Neural crest cell (in vitro differentiated cells): ENCODE data around the gene NSL1. TPM values are rescaled to one million over a fixed set of nuclear protein-coding genes. Genes with fewer than 3 reads are reported as not detected.
"Not testable (repeated sequence)": the region's sequence is repeated elsewhere in the genome, so short reads cannot be mapped to it uniquely, and the experiment has no call there.

ENCODE experiments used
- DNase-seq: peaks from one replicate; pipeline ENCODE4 v3.0.0; 2021; ENCODE audit warnings: low read depth, mixed read lengths, low spot score
- H3K27ac Mint-ChIP-seq: one replicate; pipeline ENCODE4 v1.8.0; 2021; ENCODE audit warnings: mild to moderate bottlenecking, mixed read lengths; ENCODE audit not compliant: unreplicated experiment
- H3K27me3 Mint-ChIP-seq: 2 replicates; pipeline ENCODE4 v1.8.0; 2021; ENCODE audit warnings: low read depth, mild to moderate bottlenecking, mixed read lengths
- H3K36me3 Mint-ChIP-seq: 2 replicates; pipeline ENCODE4 v1.8.0; 2021; ENCODE audit warnings: low read depth, mild to moderate bottlenecking, mixed read lengths
- H3K4me1 Mint-ChIP-seq: 2 replicates; pipeline ENCODE4 v1.8.0; 2021; ENCODE audit warnings: mixed read lengths
- H3K4me3 Mint-ChIP-seq: one replicate; pipeline ENCODE4 v1.8.0; 2021; ENCODE audit warnings: mild to moderate bottlenecking, mixed read lengths
- H3K9me3 Mint-ChIP-seq: 2 replicates; pipeline ENCODE4 v1.8.0; 2021; ENCODE audit warnings: mixed read lengths
- CTCF ChIP-seq: fragments of 200-600 bp; sonication (generic); conservative IDR thresholded peaks from 2 replicates; pipeline ENCODE4 v1.5.0; 2021; ENCODE audit warnings: antibody characterized with exemption, mild to moderate bottlenecking
- total RNA-seq: library from RNA; stranded (reverse); gene quantifications from 2 replicates; pipeline ENCODE4 v1.2.1, GENCODE V29; 2021

The NSL1 gene
- total RNA-seq, 1 donor from 2014 or later = 63.0 TPM

DNA sequence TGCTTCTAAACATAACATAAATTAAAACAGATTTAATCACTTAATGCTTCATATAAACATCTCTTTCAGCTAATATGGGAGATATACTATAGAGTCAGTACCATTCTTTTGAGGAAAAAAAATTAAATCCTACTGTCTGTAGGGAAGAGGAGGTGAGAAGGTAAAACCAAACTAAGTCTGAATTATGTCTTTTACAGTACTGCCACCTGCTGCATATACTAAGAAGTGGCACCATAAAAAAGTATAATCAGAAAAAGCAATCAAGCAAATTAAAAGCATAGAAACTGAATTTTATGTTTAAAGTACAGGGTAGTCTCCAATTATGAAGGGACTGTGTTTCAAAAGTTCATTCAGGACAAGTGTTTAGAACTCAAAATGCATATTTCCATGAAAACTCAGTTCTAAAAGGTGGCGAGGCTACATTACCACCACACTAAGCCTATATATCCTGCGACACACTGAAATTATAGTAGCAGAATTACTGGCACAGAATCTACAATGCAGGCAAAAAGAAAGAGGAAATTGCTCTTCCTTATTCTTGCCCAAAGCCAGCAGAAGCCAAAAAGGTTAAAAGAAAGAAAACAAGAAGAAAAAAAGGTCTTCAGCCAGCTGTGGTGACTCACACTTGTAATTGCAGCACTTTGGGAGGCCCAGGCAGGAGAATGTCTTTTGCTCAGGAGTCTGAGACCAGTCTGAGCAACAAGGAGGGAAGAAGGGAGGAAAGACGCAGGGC is 9.0 kb downstream of the NSL1 start:
- no peaks in the 10 kb centered on the region for H3K4me1 Mint-ChIP-seq
- H3K27me3 Mint-ChIP-seq = no peaks in the 10 kb centered on the region
- H3K36me3 Mint-ChIP-seq = peaks cover 25% of the 10 kb centered on the region
- peak overlapping the region; percentile 52 for H3K4me3 Mint-ChIP-seq
- peaks cover 3% of the 10 kb centered on the region for H3K9me3 Mint-ChIP-seq
- H3K27ac Mint-ChIP-seq = no peak overlapping the region
- no peak for DNase-seq
- TF ChIP-seq CTCF = peak; percentile 75

DNA sequence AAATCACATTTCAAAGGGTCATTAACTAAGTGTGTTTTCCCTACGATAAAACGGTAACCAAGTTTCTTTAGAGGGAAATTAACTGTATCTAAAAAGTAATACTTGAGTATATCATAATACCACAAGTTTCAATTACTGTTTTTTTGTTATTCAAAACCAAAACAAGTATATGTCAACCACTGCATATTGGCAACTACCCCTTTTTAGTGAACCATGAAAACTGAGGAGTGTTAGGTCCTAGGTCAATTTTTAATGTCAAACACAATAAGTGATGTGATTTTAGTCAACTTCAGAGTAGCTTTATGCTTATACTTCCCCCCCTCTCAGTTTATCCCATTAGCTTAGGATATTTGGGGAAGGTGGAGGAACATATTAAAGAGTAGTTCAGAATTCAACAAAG is 10.4 kb downstream of the NSL1 start:
- Mint-ChIP-seq H3K27ac (no peak overlapping the region), H3K9me3 (peaks cover 3% of the 10 kb centered on the region), H3K4me1 (no peaks in the 10 kb centered on the region), H3K27me3 (no peaks in the 10 kb centered on the region), H3K4me3 (no peak overlapping the region), H3K36me3 (peaks cover 31% of the 10 kb centered on the region)
- TF ChIP-seq CTCF = no peak
- no peak for DNase-seq

GRCh38 chr1:212780759-212781158 is 10.8 kb downstream of the NSL1 start:
- H3K27me3 Mint-ChIP-seq = no peaks in the 10 kb centered on the region
- no peak for TF ChIP-seq CTCF
- no peak overlapping the region for H3K4me3 Mint-ChIP-seq
- peaks cover 31% of the 10 kb centered on the region for H3K36me3 Mint-ChIP-seq
- no peak overlapping the region for H3K27ac Mint-ChIP-seq
- no peak for DNase-seq
- no peaks in the 10 kb centered on the region for H3K4me1 Mint-ChIP-seq
- H3K9me3 Mint-ChIP-seq = peaks cover 3% of the 10 kb centered on the region

GRCh38 chr1:212779086-212779485 is 12.5 kb downstream of the NSL1 start:
- not testable (repeated sequence) for H3K4me1 Mint-ChIP-seq, H3K4me3 Mint-ChIP-seq, H3K9me3 Mint-ChIP-seq, H3K27ac Mint-ChIP-seq, DNase-seq, H3K27me3 Mint-ChIP-seq
- H3K36me3 Mint-ChIP-seq = peaks cover 43% of the 10 kb centered on the region

DNA sequence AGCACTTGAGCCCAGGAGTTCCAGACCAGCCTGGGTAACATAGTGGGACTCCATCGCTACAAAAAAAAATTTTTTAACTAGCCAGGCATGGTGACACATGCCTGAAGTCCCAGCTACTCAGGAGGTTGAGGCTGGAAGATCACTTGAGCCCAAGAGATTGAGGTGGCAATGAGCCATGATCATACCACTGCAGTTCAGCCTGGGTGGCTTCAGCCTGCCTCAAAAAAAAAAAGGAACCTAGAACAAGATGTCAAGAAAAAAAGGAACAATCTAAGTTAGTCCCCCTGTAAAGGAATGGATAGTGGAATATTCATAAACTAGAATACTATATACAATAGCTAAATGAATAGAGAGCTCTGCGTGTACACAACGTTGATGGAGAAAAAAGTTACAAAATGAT is 14.4 kb downstream of the NSL1 start:
- Mint-ChIP-seq H3K27ac (no peak overlapping the region), H3K4me3 (no peak overlapping the region), H3K27me3 (no peaks in the 10 kb centered on the region), H3K4me1 (no peaks in the 10 kb centered on the region), H3K9me3 (peaks cover 3% of the 10 kb centered on the region), H3K36me3 (peaks cover 51% of the 10 kb centered on the region)
- no peak for DNase-seq
- no peak for TF ChIP-seq CTCF

DNA sequence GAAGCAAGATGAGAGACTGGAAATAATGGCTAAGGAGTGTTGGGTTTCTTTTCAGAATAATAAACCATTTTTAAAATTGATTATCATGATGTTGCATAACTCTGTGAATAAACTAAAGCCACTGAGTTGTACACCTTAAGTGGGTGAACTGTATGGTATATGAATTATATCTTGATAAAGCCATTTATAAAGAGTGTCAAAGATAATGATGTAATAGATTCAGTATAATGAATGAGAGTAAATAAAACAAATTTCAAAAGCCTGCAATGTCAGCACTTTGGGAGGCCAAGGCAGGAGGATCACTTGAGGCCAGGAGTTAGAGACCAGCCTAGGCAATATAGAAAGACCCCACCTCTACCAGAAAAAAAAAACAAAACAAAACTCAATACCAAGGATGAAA is 16.3 kb downstream of the NSL1 start:
- Mint-ChIP-seq H3K4me1 (no peaks in the 10 kb centered on the region), H3K36me3 (peaks cover 55% of the 10 kb centered on the region), H3K27me3 (no peaks in the 10 kb centered on the region), H3K27ac (no peak overlapping the region), H3K9me3 (peaks cover 6% of the 10 kb centered on the region), H3K4me3 (no peak overlapping the region)
- TF ChIP-seq CTCF = no peak
- no peak for DNase-seq
